OCI-LY1 (cell line): ENCODE data around the gene ANXA6.

Experiments
- EZH2 ChIP-seq: fragments of 200-600 bp; sonication (generic), shearing (Covaris generic); IDR thresholded peaks from 2 replicates; pipeline ENCODE4 v1.8.0; 2017; ENCODE audit warnings: borderline replicate concordance, mixed run types, mild to moderate bottlenecking, antibody characterized with exemption, low read length, moderate library complexity, mixed read lengths
- TF ChIP-seq, protein P1 (sequence below): fragments of 200-600 bp; sonication (generic), shearing (Covaris generic); IDR thresholded peaks from 2 replicates; pipeline ENCODE4 v1.5.1; 2017; ENCODE audit warnings: mild to moderate bottlenecking, antibody characterized with exemption, low read length, moderate library complexity, mixed read lengths

DNA sequence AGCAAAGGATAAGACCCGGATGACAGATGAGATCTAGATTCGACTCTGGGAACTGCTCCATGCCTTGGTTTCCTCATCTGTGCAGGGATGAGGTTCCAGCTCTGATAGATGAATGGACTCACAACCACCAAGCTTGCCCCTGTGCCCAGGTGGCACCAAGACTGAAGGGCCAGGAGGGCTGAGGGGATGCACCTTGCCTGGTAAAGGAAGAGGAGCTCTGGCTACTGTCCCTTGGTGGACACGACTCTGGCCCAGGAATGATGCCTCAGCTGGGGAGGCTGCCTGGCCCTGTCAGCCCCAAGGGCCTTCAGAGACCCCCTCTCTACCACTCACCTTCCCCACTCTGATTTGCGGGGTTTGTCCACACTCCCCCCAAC is 24.9 kb upstream of the ANXA6 start:
- TF ChIP-seq EZH2, result no peak
- TF ChIP-seq, protein P1, sequence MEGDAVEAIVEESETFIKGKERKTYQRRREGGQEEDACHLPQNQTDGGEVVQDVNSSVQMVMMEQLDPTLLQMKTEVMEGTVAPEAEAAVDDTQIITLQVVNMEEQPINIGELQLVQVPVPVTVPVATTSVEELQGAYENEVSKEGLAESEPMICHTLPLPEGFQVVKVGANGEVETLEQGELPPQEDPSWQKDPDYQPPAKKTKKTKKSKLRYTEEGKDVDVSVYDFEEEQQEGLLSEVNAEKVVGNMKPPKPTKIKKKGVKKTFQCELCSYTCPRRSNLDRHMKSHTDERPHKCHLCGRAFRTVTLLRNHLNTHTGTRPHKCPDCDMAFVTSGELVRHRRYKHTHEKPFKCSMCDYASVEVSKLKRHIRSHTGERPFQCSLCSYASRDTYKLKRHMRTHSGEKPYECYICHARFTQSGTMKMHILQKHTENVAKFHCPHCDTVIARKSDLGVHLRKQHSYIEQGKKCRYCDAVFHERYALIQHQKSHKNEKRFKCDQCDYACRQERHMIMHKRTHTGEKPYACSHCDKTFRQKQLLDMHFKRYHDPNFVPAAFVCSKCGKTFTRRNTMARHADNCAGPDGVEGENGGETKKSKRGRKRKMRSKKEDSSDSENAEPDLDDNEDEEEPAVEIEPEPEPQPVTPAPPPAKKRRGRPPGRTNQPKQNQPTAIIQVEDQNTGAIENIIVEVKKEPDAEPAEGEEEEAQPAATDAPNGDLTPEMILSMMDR, result no peak
